ENCODE measurements around the gene PPT2.

PPT2 gene

GRCh38 chr6:32140420-32141046, 13.4 kb upstream of the PPT2 start:
- TF ChIP-seq POLR2AphosphoS5 (IDR thresholded peaks at IDR 0.05; ENCODE audit: low read depth, low read length) (no peak), FOXP2 (optimal IDR thresholded peaks at IDR 0.05; ENCODE audit: borderline replicate concordance, extremely low read depth, extremely low read length, insufficient read depth) (no peak), SIN3A (IDR thresholded peaks at IDR 0.05; ENCODE audit: borderline replicate concordance, insufficient read depth, low read length) (no peak), TAF1 (IDR thresholded peaks at IDR 0.05; ENCODE audit: borderline replicate concordance, insufficient read depth, low read length) (no peak), REST (IDR thresholded peaks at IDR 0.05; ENCODE audit: insufficient read depth in 1 of 2, low read depth in 2 of 2, low read length in 2 of 2) (no peak)

GRCh38 chr6:32146287-32146686, 7.7 kb upstream of the PPT2 start:
- TF ChIP-seq POLR2AphosphoS5 (IDR thresholded peaks at IDR 0.05; ENCODE audit: low read depth, low read length), result no peak
- no peak for TF ChIP-seq FOXP2 (optimal IDR thresholded peaks at IDR 0.05; ENCODE audit: borderline replicate concordance, extremely low read depth, extremely low read length, insufficient read depth)
- no peak for TF ChIP-seq REST (IDR thresholded peaks at IDR 0.05; ENCODE audit: insufficient read depth in 1 of 2, low read depth in 2 of 2, low read length in 2 of 2)
- no peak for TF ChIP-seq SIN3A (IDR thresholded peaks at IDR 0.05; ENCODE audit: borderline replicate concordance, insufficient read depth, low read length)
- TF ChIP-seq TAF1 (IDR thresholded peaks at IDR 0.05; ENCODE audit: borderline replicate concordance, insufficient read depth, low read length), result no peak

GRCh38 chr6:32146687-32147086, 7.3 kb upstream of the PPT2 start:
- no peak for TF ChIP-seq FOXP2 (optimal IDR thresholded peaks at IDR 0.05; ENCODE audit: borderline replicate concordance, extremely low read depth, extremely low read length, insufficient read depth)
- no peak for TF ChIP-seq REST (IDR thresholded peaks at IDR 0.05; ENCODE audit: insufficient read depth in 1 of 2, low read depth in 2 of 2, low read length in 2 of 2)
- TF ChIP-seq SIN3A (IDR thresholded peaks at IDR 0.05; ENCODE audit: borderline replicate concordance, insufficient read depth, low read length), result no peak
- TF ChIP-seq TAF1 (IDR thresholded peaks at IDR 0.05; ENCODE audit: borderline replicate concordance, insufficient read depth, low read length), result no peak
- TF ChIP-seq POLR2AphosphoS5 (IDR thresholded peaks at IDR 0.05; ENCODE audit: low read depth, low read length), result no peak

- TF ChIP-seq FOXP2 (optimal IDR thresholded peaks at IDR 0.05; ENCODE audit: borderline replicate concordance, extremely low read depth, extremely low read length, insufficient read depth) (no peak), REST (IDR thresholded peaks at IDR 0.05; ENCODE audit: insufficient read depth in 1 of 2, low read depth in 2 of 2, low read length in 2 of 2) (no peak), TAF1 (IDR thresholded peaks at IDR 0.05; ENCODE audit: borderline replicate concordance, insufficient read depth, low read length) (no peak), POLR2AphosphoS5 (IDR thresholded peaks at IDR 0.05; ENCODE audit: low read depth, low read length) (no peak), SIN3A (IDR thresholded peaks at IDR 0.05; ENCODE audit: borderline replicate concordance, insufficient read depth, low read length) (no peak)
Observed at GRCh38 chr6:32147401-32148132, 6.4 kb upstream of the PPT2 start.

Data from PFSK-1 (cell line).